SK-N-SH (cell line): ENCODE results near the gene EIF2B5.

Experiments
- CHD2 ChIP-seq: fragments of 150-350 bp; IDR thresholded peaks from 2 replicates; pipeline ENCODE4 v1.6.1; 2018; ENCODE audit warnings: low read length; ENCODE audit not compliant: partially characterized antibody
- CTCF ChIP-seq: fragments of 200-600 bp; sonication (generic); IDR thresholded peaks from 2 replicates; pipeline ENCODE4 v1.6.1; 2017; ENCODE audit warnings: antibody characterized with exemption, mild to moderate bottlenecking, moderate library complexity
- EP300 ChIP-seq, 2 experiments: IDR thresholded peaks; 2 replicates each; pipeline versions ENCODE4 v1.4.0 to v1.6.1; 2012; ENCODE audit warnings: borderline replicate concordance in 1 of 2, low read depth in 1 of 2, low read length in 1 of 2
- GABPA ChIP-seq: IDR thresholded peaks from 2 replicates; pipeline ENCODE4 v1.4.0; 2012; ENCODE audit warnings: low read depth, mild to moderate bottlenecking
- MAX ChIP-seq: IDR thresholded peaks from 2 replicates; pipeline ENCODE4 v1.4.0; 2012; ENCODE audit warnings: low read depth
- MXI1 ChIP-seq: IDR thresholded peaks from 2 replicates; pipeline ENCODE4 v1.6.1; 2012; ENCODE audit warnings: mild to moderate bottlenecking, low read depth, low read length, improper control_type of control experiment
- REST ChIP-seq: IDR thresholded peaks from 2 replicates; pipeline ENCODE4 v1.6.1; 2012; ENCODE audit warnings: mild to moderate bottlenecking, low read depth, low read length, moderate library complexity
- SMC3 ChIP-seq: IDR thresholded peaks from 2 replicates; pipeline ENCODE4 v1.6.1; 2012; ENCODE audit warnings: low read depth, low read length, improper control_type of control experiment
- USF1 ChIP-seq: IDR thresholded peaks from 2 replicates; pipeline ENCODE4 v1.4.0; 2012; ENCODE audit warnings: low read depth, borderline replicate concordance

GRCh38 chr3:184145111-184145524, 10.0 kb downstream of the EIF2B5 start:
- TF ChIP-seq EP300 (IDR thresholded peaks at IDR 0.05; ENCODE audit: borderline replicate concordance in 1 of 2, low read depth in 1 of 2, low read length in 1 of 2), result no peak
- no peak for TF ChIP-seq CHD2
- TF ChIP-seq REST, result no peak
- no peak for TF ChIP-seq MXI1
- peak; percentile 42 for TF ChIP-seq CTCF
- TF ChIP-seq USF1, result no peak
- peak; percentile 38 for TF ChIP-seq SMC3
- TF ChIP-seq MAX, result no peak
- TF ChIP-seq GABPA, result no peak
